ENCODE measurements around the gene CDHR4.

GRCh38 chr3:49799761-49800160 is at the start of gene CDHR4:
- TF ChIP-seq, protein P1, sequence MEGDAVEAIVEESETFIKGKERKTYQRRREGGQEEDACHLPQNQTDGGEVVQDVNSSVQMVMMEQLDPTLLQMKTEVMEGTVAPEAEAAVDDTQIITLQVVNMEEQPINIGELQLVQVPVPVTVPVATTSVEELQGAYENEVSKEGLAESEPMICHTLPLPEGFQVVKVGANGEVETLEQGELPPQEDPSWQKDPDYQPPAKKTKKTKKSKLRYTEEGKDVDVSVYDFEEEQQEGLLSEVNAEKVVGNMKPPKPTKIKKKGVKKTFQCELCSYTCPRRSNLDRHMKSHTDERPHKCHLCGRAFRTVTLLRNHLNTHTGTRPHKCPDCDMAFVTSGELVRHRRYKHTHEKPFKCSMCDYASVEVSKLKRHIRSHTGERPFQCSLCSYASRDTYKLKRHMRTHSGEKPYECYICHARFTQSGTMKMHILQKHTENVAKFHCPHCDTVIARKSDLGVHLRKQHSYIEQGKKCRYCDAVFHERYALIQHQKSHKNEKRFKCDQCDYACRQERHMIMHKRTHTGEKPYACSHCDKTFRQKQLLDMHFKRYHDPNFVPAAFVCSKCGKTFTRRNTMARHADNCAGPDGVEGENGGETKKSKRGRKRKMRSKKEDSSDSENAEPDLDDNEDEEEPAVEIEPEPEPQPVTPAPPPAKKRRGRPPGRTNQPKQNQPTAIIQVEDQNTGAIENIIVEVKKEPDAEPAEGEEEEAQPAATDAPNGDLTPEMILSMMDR (IDR thresholded peaks at IDR 0.05): no peak
- no peak for TF ChIP-seq EZH2 (IDR thresholded peaks at IDR 0.05; ENCODE audit: borderline replicate concordance, insufficient read depth, low read depth, low read length, poor library complexity, severe bottlenecking)

Data from B cell (primary cell).